ENCODE data around the gene CLEC2L. TPM values are rescaled to one million over a fixed set of nuclear protein-coding genes. Genes with fewer than 3 reads are reported as not detected.
"Not testable (repeated sequence)": the region's sequence is repeated elsewhere in the genome, so short reads cannot be mapped to it uniquely, and the experiment has no call there.

Gene CLEC2L
- total RNA-seq, 1 donor from 2014 or later = not detected

- intact Hi-C loops (cut with micrococcal nuclease) = not testable (repeated sequence)
Observed at GRCh38 chr7:139553991-139554700, 30.7 kb downstream of the CLEC2L start.

GRCh38 chr7:139557857-139558581, 34.5 kb downstream of the CLEC2L start:
- intact Hi-C loops (cut with micrococcal nuclease) = no loop called here

GRCh38 chr7:139559364-139560105, 36.0 kb downstream of the CLEC2L start:
- intact Hi-C loops (cut with micrococcal nuclease) = no loop called here

GRCh38 chr7:139560199-139560598, 36.7 kb downstream of the CLEC2L start:
- intact Hi-C loops (cut with micrococcal nuclease) = no loop called here

GRCh38 chr7:139560678-139561077, 37.2 kb downstream of the CLEC2L start:
- intact Hi-C loops (cut with micrococcal nuclease) = no loop called here

GRCh38 chr7:139562491-139562890, 39.0 kb downstream of the CLEC2L start:
- intact Hi-C loops (cut with micrococcal nuclease) = no loop called here

- intact Hi-C loops (cut with micrococcal nuclease) = no loop called here
Observed at GRCh38 chr7:139562961-139563565, 39.6 kb downstream of the CLEC2L start.

- intact Hi-C loops (cut with micrococcal nuclease) = no loop called here
Observed at GRCh38 chr7:139563856-139564255, 40.4 kb downstream of the CLEC2L start.

- intact Hi-C loops (cut with micrococcal nuclease) = no loop called here
Observed at GRCh38 chr7:139566075-139566474, 42.6 kb downstream of the CLEC2L start.

GRCh38 chr7:139566736-139567646, 43.5 kb downstream of the CLEC2L start:
- intact Hi-C loops (cut with micrococcal nuclease) = no loop called here

GRCh38 chr7:139567647-139568345, 44.3 kb downstream of the CLEC2L start:
- intact Hi-C loops (cut with micrococcal nuclease) = no loop called here

GRCh38 chr7:139568346-139568675, 44.8 kb downstream of the CLEC2L start:
- intact Hi-C loops (cut with micrococcal nuclease) = no loop called here

- intact Hi-C loops (cut with micrococcal nuclease) = no loop called here
Observed at GRCh38 chr7:139568813-139569490, 45.5 kb downstream of the CLEC2L start.

GRCh38 chr7:139570119-139570518, 46.6 kb downstream of the CLEC2L start:
- intact Hi-C loops (cut with micrococcal nuclease) = no loop called here

- intact Hi-C loops (cut with micrococcal nuclease) = no loop called here
Observed at GRCh38 chr7:139570626-139571025, 47.1 kb downstream of the CLEC2L start.

- intact Hi-C loops (cut with micrococcal nuclease) = no loop called here
Observed at GRCh38 chr7:139571190-139571589, 47.7 kb downstream of the CLEC2L start.

- intact Hi-C loops (cut with micrococcal nuclease) = no loop called here
Observed at GRCh38 chr7:139571651-139572050, 48.2 kb downstream of the CLEC2L start.

- intact Hi-C loops (cut with micrococcal nuclease) = no loop called here
Observed at GRCh38 chr7:139572071-139572470, 48.6 kb downstream of the CLEC2L start.

- intact Hi-C loops (cut with micrococcal nuclease) = no loop called here
Observed at GRCh38 chr7:139572704-139573385, 49.4 kb downstream of the CLEC2L start.
